ENCODE results near the gene NANS. TPM values are rescaled to one million over a fixed set of nuclear protein-coding genes. Genes with fewer than 3 reads are reported as not detected.

NANS gene
- total RNA-seq, 4 donors from 2014 or later, result 37.5 to 187 (median 54.8) TPM

GRCh38 chr9:98092613-98092931 lies 36.0 kb downstream of the NANS start:
- H3K4me1 ChIP-seq, result no peaks in the 10 kb centered on the region
- no peak overlapping the region for H3K27ac ChIP-seq
- no peak overlapping the region for H3K4me3 ChIP-seq
- H3K36me3 ChIP-seq, result no peaks in the 10 kb centered on the region
- H3K27me3 ChIP-seq, result no peaks in the 10 kb centered on the region
- TF ChIP-seq POLR2A (IDR thresholded peaks at IDR 0.05) (no peak), CTCF (IDR thresholded peaks at IDR 0.05) (no peak)
- intact Hi-C loops (cut with DNase I; ENCODE audit: low total_unique reads), result no loop called here
- DNase-seq, result no peak
- no peaks in the 10 kb centered on the region for H3K9me3 ChIP-seq

- Histone ChIP-seq H3K4me3 (no peak overlapping the region), H3K27me3 (no peaks in the 10 kb centered on the region), H3K4me1 (no peaks in the 10 kb centered on the region), H3K27ac (no peak overlapping the region), H3K9me3 (no peaks in the 10 kb centered on the region), H3K36me3 (no peaks in the 10 kb centered on the region)
- no peak for TF ChIP-seq POLR2A (IDR thresholded peaks at IDR 0.05)
- no peak for TF ChIP-seq CTCF (IDR thresholded peaks at IDR 0.05)
- DNase-seq, result no peak
- intact Hi-C loops (cut with DNase I; ENCODE audit: low total_unique reads), result no loop called here
Measured at GRCh38 chr9:98094316-98094715, 37.8 kb downstream of the NANS start.

DNA sequence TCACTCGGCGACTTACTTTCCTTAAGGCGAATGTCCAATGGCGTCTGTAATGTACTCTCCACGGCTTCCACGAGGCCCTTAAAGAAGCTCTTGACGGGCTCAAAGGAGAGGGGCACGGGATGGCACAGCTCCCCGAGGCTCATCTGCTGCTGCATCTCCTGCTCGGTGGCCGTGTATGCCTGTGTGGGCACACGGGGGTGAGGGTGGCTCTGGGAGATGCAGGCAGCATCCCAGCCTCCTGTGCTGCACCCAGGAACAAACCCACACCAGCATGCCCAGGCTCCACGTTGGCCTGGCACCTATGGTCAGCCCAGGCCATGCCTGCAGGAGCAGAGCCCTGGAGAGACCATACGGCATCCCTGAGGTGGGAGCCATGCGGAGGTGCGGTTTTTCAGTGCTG lies 38.3 kb downstream of the NANS start:
- no peak for DNase-seq
- H3K36me3 ChIP-seq, result no peaks in the 10 kb centered on the region
- TF ChIP-seq POLR2A (IDR thresholded peaks at IDR 0.05), result no peak
- TF ChIP-seq CTCF (IDR thresholded peaks at IDR 0.05), result no peak
- H3K4me1 ChIP-seq, result no peaks in the 10 kb centered on the region
- no peaks in the 10 kb centered on the region for H3K27me3 ChIP-seq
- intact Hi-C loops (cut with DNase I; ENCODE audit: low total_unique reads), result no loop called here
- no peaks in the 10 kb centered on the region for H3K9me3 ChIP-seq
- no peak overlapping the region for H3K27ac ChIP-seq
- no peak overlapping the region for H3K4me3 ChIP-seq

DNA sequence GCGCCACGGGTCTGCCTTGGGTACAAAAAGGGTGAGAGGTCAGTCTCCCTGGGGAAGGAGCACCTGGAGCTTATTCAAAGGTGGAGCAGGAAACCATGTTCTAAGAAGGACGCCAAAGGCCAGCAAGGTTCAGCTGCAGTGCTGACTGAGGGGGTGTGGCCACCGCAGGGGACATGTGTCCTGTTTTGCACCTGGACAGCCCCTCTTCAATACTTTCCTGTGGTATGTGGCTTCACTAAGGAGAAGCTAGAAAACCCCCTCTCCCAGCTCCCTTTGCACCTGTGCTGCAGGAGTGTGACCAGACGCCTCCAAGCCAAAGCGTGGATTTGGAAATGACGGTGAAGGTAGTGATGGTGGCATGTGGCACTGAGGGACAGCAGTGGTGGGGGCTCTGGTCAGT lies 38.9 kb downstream of the NANS start:
- Histone ChIP-seq H3K36me3 (no peaks in the 10 kb centered on the region), H3K27me3 (no peaks in the 10 kb centered on the region), H3K9me3 (no peaks in the 10 kb centered on the region), H3K4me1 (no peaks in the 10 kb centered on the region), H3K27ac (no peak overlapping the region), H3K4me3 (no peak overlapping the region)
- intact Hi-C loops (cut with DNase I; ENCODE audit: low total_unique reads), result no loop called here
- no peak for DNase-seq
- TF ChIP-seq CTCF (IDR thresholded peaks at IDR 0.05) (no peak), POLR2A (IDR thresholded peaks at IDR 0.05) (no peak)

GRCh38 chr9:98096091-98096490 lies 39.6 kb downstream of the NANS start:
- intact Hi-C loops (cut with DNase I; ENCODE audit: low total_unique reads), result no loop called here

More at GRCh38 chr9:98096091-98096490, 39.6 kb downstream of the NANS start:
- no peak for DNase-seq
- TF ChIP-seq POLR2A (IDR thresholded peaks at IDR 0.05) (no peak), CTCF (IDR thresholded peaks at IDR 0.05) (no peak)
- no peak overlapping the region for H3K4me3 ChIP-seq
- H3K27ac ChIP-seq, result no peak overlapping the region
- H3K4me1 ChIP-seq, result no peaks in the 10 kb centered on the region
- no peaks in the 10 kb centered on the region for H3K36me3 ChIP-seq
- no peaks in the 10 kb centered on the region for H3K9me3 ChIP-seq
- no peaks in the 10 kb centered on the region for H3K27me3 ChIP-seq
